BE2C (cell line): ENCODE measurements around the gene PLEKHM1.
A peak's percentile ranks its signal among the peaks of the same experiment; 100 is the strongest.

Source experiments
- DNase-seq: peaks from one replicate; pipeline ENCODE4 v3.0.0-alpha.2; 2020
- H3K27me3 ChIP-seq: fragments of 250-450 bp; sonication (Bioruptor Pico); 2 replicates; pipeline ENCODE4 v1.5.1; 2020; ENCODE audit warnings: mild to moderate bottlenecking
- H3K36me3 ChIP-seq: fragments of 250-450 bp; sonication (Bioruptor Pico); 2 replicates; pipeline ENCODE4 v1.5.1; 2020; ENCODE audit warnings: mild to moderate bottlenecking
- H3K4me1 ChIP-seq: fragments of 250-450 bp; sonication (Bioruptor Pico); 2 replicates; pipeline ENCODE4 v1.5.1; 2020
- H3K4me3 ChIP-seq: 2 replicates; pipeline ENCODE4 v1.5.1; 2011; ENCODE audit warnings: low read depth, low read length
- H3K9me3 ChIP-seq: fragments of 250-450 bp; sonication (Bioruptor Pico); 2 replicates; pipeline ENCODE4 v1.5.1; 2020
- CTCF ChIP-seq: IDR thresholded peaks from 2 replicates; pipeline ENCODE4 v1.5.1; 2012; ENCODE audit warnings: mild to moderate bottlenecking, low read depth, low read length

Gene PLEKHM1

GRCh38 chr17:45405250-45406086 is 85.1 kb downstream of the PLEKHM1 start:
- Histone ChIP-seq H3K27me3 (no peaks in the 10 kb centered on the region), H3K4me1 (peaks cover 4% of the 10 kb centered on the region; the same call in 1 of the 2 replicates), H3K36me3 (no peaks in the 10 kb centered on the region), H3K9me3 (no peaks in the 10 kb centered on the region), H3K4me3 (peak overlapping the region; percentile 59)
- peak; percentile 81 for DNase-seq
- TF ChIP-seq CTCF = no peak

GRCh38 chr17:45404870-45405249 is 85.7 kb downstream of the PLEKHM1 start:
- no peak for DNase-seq
- peak overlapping the region; percentile 59 for H3K4me3 ChIP-seq
- H3K4me1 ChIP-seq = peaks cover 4% of the 10 kb centered on the region; the same call in 1 of the 2 replicates
- no peaks in the 10 kb centered on the region for H3K27me3 ChIP-seq
- no peak for TF ChIP-seq CTCF
- no peaks in the 10 kb centered on the region for H3K36me3 ChIP-seq
- H3K9me3 ChIP-seq = no peaks in the 10 kb centered on the region

GRCh38 chr17:45403906-45404490 is 86.5 kb downstream of the PLEKHM1 start:
- no peak overlapping the region for H3K4me3 ChIP-seq
- no peak for TF ChIP-seq CTCF
- H3K36me3 ChIP-seq = no peaks in the 10 kb centered on the region
- peaks cover 4% of the 10 kb centered on the region; the same call in 1 of the 2 replicates for H3K4me1 ChIP-seq
- H3K9me3 ChIP-seq = no peaks in the 10 kb centered on the region
- no peaks in the 10 kb centered on the region for H3K27me3 ChIP-seq
- no peak for DNase-seq

- no peaks in the 10 kb centered on the region for H3K36me3 ChIP-seq
- H3K4me1 ChIP-seq = no peaks in the 10 kb centered on the region
- H3K27me3 ChIP-seq = no peaks in the 10 kb centered on the region
- H3K9me3 ChIP-seq = no peaks in the 10 kb centered on the region
- no peak overlapping the region for H3K4me3 ChIP-seq
- TF ChIP-seq CTCF = no peak
- DNase-seq = no peak
These were observed 87.6 kb downstream of the PLEKHM1 start for GRCh38 chr17:45402916-45403315.

GRCh38 chr17:45398800-45399199 is 91.7 kb downstream of the PLEKHM1 start:
- H3K9me3 ChIP-seq = no peaks in the 10 kb centered on the region
- TF ChIP-seq CTCF = peak; percentile 18; the same call in 1 of the 2 replicates
- H3K36me3 ChIP-seq = no peaks in the 10 kb centered on the region
- H3K4me1 ChIP-seq = peaks cover 3% of the 10 kb centered on the region; the same call in 1 of the 2 replicates
- H3K27me3 ChIP-seq = no peaks in the 10 kb centered on the region
- H3K4me3 ChIP-seq = no peak overlapping the region
- DNase-seq = no peak

- H3K36me3 ChIP-seq = no peaks in the 10 kb centered on the region
These were observed 92.7 kb downstream of the PLEKHM1 start for GRCh38 chr17:45397796-45398195.

More at GRCh38 chr17:45397796-45398195, 92.7 kb downstream of the PLEKHM1 start:
- TF ChIP-seq CTCF = no peak
- H3K4me1 ChIP-seq = peaks cover 3% of the 10 kb centered on the region; the same call in 1 of the 2 replicates
- no peaks in the 10 kb centered on the region for H3K27me3 ChIP-seq
- no peak for DNase-seq
- no peak overlapping the region for H3K4me3 ChIP-seq
- H3K9me3 ChIP-seq = no peaks in the 10 kb centered on the region
